SKM-1 treated with dmso at 0.1 percent for 144 hours (cell line): ENCODE data around the gene MVB12A.

Experiments
- DNase-seq: peaks from one replicate; lab custom pipeline; 2025; ENCODE audit not compliant: unreplicated experiment; lab: John Stamatoyannopoulos, UW

MVB12A gene

GRCh38 chr19:17419621-17420474 is at the start of gene MVB12A:
Gene MVB12A (plus strand): TSS chr19:17420047. CDS start chr19:17420136, 89 bp downstream.
- peak; percentile 96 for DNase-seq

GRCh38 chr19:17376935-17377600 is 42.8 kb upstream of the MVB12A start, which contains the start of gene PLVAP:
Gene PLVAP (minus strand): TSS chr19:17377342. CDS start chr19:17377288, 54 bp downstream.
- no peak for DNase-seq

- no peak for DNase-seq
Measured at GRCh38 chr19:17378271-17378670, 41.6 kb upstream of the MVB12A start.

GRCh38 chr19:17379221-17379631 is 40.6 kb upstream of the MVB12A start:
- no peak for DNase-seq

GRCh38 chr19:17380426-17381138 is 39.3 kb upstream of the MVB12A start:
- no peak for DNase-seq

GRCh38 chr19:17385878-17386611 is 33.8 kb upstream of the MVB12A start:
- DNase-seq, result peak; percentile 29

GRCh38 chr19:17389288-17389687 is 30.6 kb upstream of the MVB12A start:
- DNase-seq, result no peak

- DNase-seq, result no peak
Measured at GRCh38 chr19:17389957-17390664, 29.7 kb upstream of the MVB12A start.

GRCh38 chr19:17390665-17391370 is 29.0 kb upstream of the MVB12A start:
- DNase-seq, result peak; percentile 64

GRCh38 chr19:17391371-17392151 is 28.3 kb upstream of the MVB12A start:
- DNase-seq, result peak; percentile 47

GRCh38 chr19:17393002-17393401 is 26.8 kb upstream of the MVB12A start:
- DNase-seq, result no peak

GRCh38 chr19:17393914-17394313 is 25.9 kb upstream of the MVB12A start, which contains the start of gene CCDC194:
Gene CCDC194 (minus strand): TSS chr19:17394196. CDS start chr19:17394158, 38 bp downstream.
- no peak for DNase-seq

- DNase-seq, result peak; percentile 63
Measured at GRCh38 chr19:17394891-17395415, 24.9 kb upstream of the MVB12A start.

- no peak for DNase-seq
Measured at GRCh38 chr19:17398902-17399527, 20.8 kb upstream of the MVB12A start.

- DNase-seq, result no peak
Measured at GRCh38 chr19:17401628-17402027, 18.2 kb upstream of the MVB12A start.

- DNase-seq, result no peak
Measured at GRCh38 chr19:17402982-17403855, 16.6 kb upstream of the MVB12A start.

GRCh38 chr19:17404015-17404414 is 15.8 kb upstream of the MVB12A start:
- no peak for DNase-seq
